SK-N-SH treated with all-trans-retinoic acid at 6 μM for 48 hours (cell line): ENCODE results near the gene CLEC7A.

ENCODE experiments used
- ARNTL ChIP-seq: fragments of 450-650 bp; formaldehyde crosslinking; IDR thresholded peaks from 2 replicates; pipeline ENCODE4 v1.5.0; 2020; ENCODE audit warnings: low read depth, mild to moderate bottlenecking, moderate library complexity, borderline replicate concordance
- CREB5 ChIP-seq: fragments of 250-450 bp; sonication (Bioruptor Pico); IDR thresholded peaks from 2 replicates; pipeline ENCODE4 v1.5.1; 2020; ENCODE audit warnings: low read depth, mild to moderate bottlenecking, moderate library complexity
- RARB ChIP-seq: fragments of 250-450 bp; sonication (Bioruptor Pico); IDR thresholded peaks from 2 replicates; pipeline ENCODE4 v1.8.0; 2021; ENCODE audit warnings: mild to moderate bottlenecking, moderate library complexity
- TCF4 ChIP-seq: fragments of 250-450 bp; sonication (Bioruptor Pico); IDR thresholded peaks from 2 replicates; pipeline ENCODE4 v1.8.0; 2021; ENCODE audit warnings: mild to moderate bottlenecking, moderate library complexity, borderline replicate concordance

- TF ChIP-seq TCF4 (CRISPR knock-in tag) (no peak), CREB5 (CRISPR knock-in tag) (no peak), ARNTL (no peak), RARB (no peak)
These were observed 42.0 kb downstream of the CLEC7A start for GRCh38 chr12:10088031-10088430.
